HepG2 (cell line): ENCODE results near the gene LMAN2. TPM values are rescaled to one million over a fixed set of nuclear protein-coding genes. Genes with fewer than 3 reads are reported as not detected.

Experiments used
- BATF2 ChIP-seq: sonication (generic); formaldehyde crosslinking; IDR thresholded peaks from 2 replicates; pipeline ENCODE4 v1.8.0; 2022; ENCODE audit warnings: mild to moderate bottlenecking, missing genetic modification reagents, moderate library complexity
- GATAD1 ChIP-seq: IDR thresholded peaks from 2 replicates; pipeline ENCODE4 v1.6.1; 2016; ENCODE audit warnings: missing genetic modification reagents, missing compliant biosample characterization
- MIXL1 ChIP-seq: IDR thresholded peaks from 2 replicates; pipeline ENCODE4 v1.6.1; 2016
- NCOA5 ChIP-seq: sonication (generic); formaldehyde crosslinking; IDR thresholded peaks from 2 replicates; pipeline ENCODE4 v1.4.0; 2020; ENCODE audit warnings: missing genetic modification reagents
- NFYC ChIP-seq: IDR thresholded peaks from 2 replicates; pipeline ENCODE4 v1.6.1; 2016; ENCODE audit warnings: missing genetic modification reagents, missing compliant biosample characterization
- PHF21A ChIP-seq: sonication (generic); formaldehyde crosslinking; IDR thresholded peaks from 2 replicates; pipeline ENCODE4 v1.5.0; 2020; ENCODE audit warnings: mild to moderate bottlenecking, missing genetic modification reagents
- SIN3A ChIP-seq: IDR thresholded peaks from 2 replicates; pipeline ENCODE4 v1.6.1; 2011; ENCODE audit warnings: low read depth, mild to moderate bottlenecking, control low read depth, low read length, borderline replicate concordance
- SOX6 ChIP-seq, 2 experiments: fragments of 450-650 bp in 1 of 2; sonication (generic) in 1 of 2; formaldehyde crosslinking in 1 of 2; IDR thresholded peaks; 2 replicates each; pipeline versions ENCODE4 v1.4.0 to v1.6.1; 2017 to 2020; ENCODE audit warnings: antibody characterized with exemption in 1 of 2, mild to moderate bottlenecking in 1 of 2, missing genetic modification reagents in 1 of 2
- ZFY ChIP-seq: sonication (generic); formaldehyde crosslinking; IDR thresholded peaks from 2 replicates; pipeline ENCODE4 v1.4.0; 2020; ENCODE audit warnings: missing genetic modification reagents
- ZKSCAN1 ChIP-seq: fragments of 150-350 bp; IDR thresholded peaks from 2 replicates; pipeline ENCODE4 v1.6.1; 2014; ENCODE audit warnings: low read length
- ZNF709 ChIP-seq: sonication (generic); formaldehyde crosslinking; IDR thresholded peaks from 2 replicates; pipeline ENCODE4 v1.5.0; 2020; ENCODE audit warnings: mild to moderate bottlenecking, missing genetic modification reagents
- polyA plus RNA-seq, 8 experiments: library from polyadenylated mRNA; depleted of rRNA in 3 of 8; stranded (reverse) in 7 of 8; unstranded in 1 of 8; fragments of >200 nt; fragmentation: Illumina TruSeq in 4 of 8; extraction: Trizol in 4 of 8; gene quantifications; 2 replicates each; pipeline versions ENCODE4 v1.2.1 to v1.2.3, GENCODE V29; 2011 to 2016; ENCODE audit warnings: low read depth in 4 of 8, missing spikeins in 1 of 8, mixed read lengths in 1 of 8; ENCODE audit not compliant: insufficient read depth in 1 of 8
- total RNA-seq, 5 experiments: library from RNA; depleted of rRNA; stranded (reverse); fragments of >200 nt; fragmentation: Illumina TruSeq; extraction: Trizol; gene quantifications; 2 replicates each; pipeline ENCODE4 v1.2.3, GENCODE V29; 2016; ENCODE audit warnings: low read depth in 1 of 5
- TF ChIP-seq, protein P1 (sequence below): sonication (generic); formaldehyde crosslinking; IDR thresholded peaks from 2 replicates; pipeline ENCODE4 v1.4.0; 2020; ENCODE audit warnings: missing genetic modification reagents
- TF ChIP-seq, protein P2 (sequence below): sonication (generic); formaldehyde crosslinking; conservative IDR thresholded peaks from 2 replicates; pipeline ENCODE4 v1.4.0; 2020; ENCODE audit warnings: missing genetic modification reagents
- TF ChIP-seq, protein P3 (sequence below), 2 experiments: fragments of 450-650 bp in 1 of 2; sonication (generic) in 1 of 2; formaldehyde crosslinking in 1 of 2; IDR thresholded peaks; 2 replicates each; pipeline versions ENCODE4 v1.6.1 to v1.8.0; 2016 to 2022; ENCODE audit warnings: antibody characterized with exemption in 1 of 2, mild to moderate bottlenecking in 1 of 2, missing genetic modification reagents in 1 of 2

Gene LMAN2
- total and polyA plus RNA-seq, 2 of the 13 experiments (the other 11 are each of a cell fraction or from before 2014, with no cell fraction given), result 191 to 197 TPM

DNA sequence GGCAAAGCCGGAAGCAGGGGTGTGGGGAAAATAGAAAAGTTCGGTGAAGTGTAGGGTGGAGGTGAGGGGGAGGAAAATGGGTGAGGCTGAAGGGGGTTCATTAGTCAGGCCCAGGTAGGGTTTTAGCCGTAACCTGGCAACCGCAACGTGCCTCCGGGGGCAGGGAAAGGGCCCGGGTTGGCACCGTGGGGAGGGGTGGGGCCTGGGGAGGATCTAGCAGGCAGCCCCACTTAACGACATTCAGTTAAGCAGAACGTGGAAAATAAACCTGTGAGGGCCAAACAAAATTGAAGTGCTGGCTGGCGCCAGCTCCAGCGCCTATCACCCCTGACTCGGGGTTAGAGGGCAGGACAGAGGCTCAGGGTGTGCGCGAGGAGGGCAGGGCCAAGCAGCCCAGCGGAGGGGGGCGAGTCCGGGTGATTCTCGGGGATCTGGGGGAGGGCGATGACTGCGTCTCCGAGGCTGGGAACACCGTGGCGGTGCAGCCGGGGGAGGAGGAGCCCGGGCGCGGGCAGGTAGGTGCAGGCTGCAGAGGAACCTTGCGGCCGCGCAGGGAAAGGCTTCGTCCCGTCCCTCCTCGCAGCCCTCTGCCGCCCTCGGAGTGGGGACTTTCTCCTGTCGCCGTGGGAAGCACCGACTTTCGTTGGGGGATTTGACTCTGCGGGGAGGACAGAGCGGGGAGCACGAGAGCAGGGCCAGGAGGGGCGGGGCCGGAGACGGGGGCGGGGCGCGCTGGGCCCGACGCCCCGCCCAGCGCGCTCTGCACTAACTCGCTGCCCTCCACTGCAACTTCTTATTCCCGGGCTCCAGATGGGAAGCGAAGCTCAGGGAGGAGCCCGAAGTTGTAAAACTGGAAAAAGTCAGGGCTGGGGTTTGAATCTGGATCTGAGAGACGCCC is 11.4 kb upstream of the LMAN2 start (continued):
- no peak for TF ChIP-seq SOX6 (IDR thresholded peaks at IDR 0.05)
- no peak for TF ChIP-seq SOX6 (CRISPR knock-in tag; IDR thresholded peaks at IDR 0.05)
- TF ChIP-seq NFYC (CRISPR knock-in tag), result no peak
- no peak for TF ChIP-seq BATF2 (CRISPR knock-in tag)
- TF ChIP-seq ZKSCAN1, result no peak
- TF ChIP-seq, protein P1, sequence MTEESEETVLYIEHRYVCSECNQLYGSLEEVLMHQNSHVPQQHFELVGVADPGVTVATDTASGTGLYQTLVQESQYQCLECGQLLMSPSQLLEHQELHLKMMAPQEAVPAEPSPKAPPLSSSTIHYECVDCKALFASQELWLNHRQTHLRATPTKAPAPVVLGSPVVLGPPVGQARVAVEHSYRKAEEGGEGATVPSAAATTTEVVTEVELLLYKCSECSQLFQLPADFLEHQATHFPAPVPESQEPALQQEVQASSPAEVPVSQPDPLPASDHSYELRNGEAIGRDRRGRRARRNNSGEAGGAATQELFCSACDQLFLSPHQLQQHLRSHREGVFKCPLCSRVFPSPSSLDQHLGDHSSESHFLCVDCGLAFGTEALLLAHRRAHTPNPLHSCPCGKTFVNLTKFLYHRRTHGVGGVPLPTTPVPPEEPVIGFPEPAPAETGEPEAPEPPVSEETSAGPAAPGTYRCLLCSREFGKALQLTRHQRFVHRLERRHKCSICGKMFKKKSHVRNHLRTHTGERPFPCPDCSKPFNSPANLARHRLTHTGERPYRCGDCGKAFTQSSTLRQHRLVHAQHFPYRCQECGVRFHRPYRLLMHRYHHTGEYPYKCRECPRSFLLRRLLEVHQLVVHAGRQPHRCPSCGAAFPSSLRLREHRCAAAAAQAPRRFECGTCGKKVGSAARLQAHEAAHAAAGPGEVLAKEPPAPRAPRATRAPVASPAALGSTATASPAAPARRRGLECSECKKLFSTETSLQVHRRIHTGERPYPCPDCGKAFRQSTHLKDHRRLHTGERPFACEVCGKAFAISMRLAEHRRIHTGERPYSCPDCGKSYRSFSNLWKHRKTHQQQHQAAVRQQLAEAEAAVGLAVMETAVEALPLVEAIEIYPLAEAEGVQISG, result 0 out of 2 replicates have a peak, but pooled peaks have one; percentile 15
- TF ChIP-seq, protein P2, sequence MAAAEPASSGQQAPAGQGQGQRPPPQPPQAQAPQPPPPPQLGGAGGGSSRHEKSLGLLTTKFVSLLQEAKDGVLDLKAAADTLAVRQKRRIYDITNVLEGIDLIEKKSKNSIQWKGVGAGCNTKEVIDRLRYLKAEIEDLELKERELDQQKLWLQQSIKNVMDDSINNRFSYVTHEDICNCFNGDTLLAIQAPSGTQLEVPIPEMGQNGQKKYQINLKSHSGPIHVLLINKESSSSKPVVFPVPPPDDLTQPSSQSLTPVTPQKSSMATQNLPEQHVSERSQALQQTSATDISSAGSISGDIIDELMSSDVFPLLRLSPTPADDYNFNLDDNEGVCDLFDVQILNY (CRISPR knock-in tag), result no peak
- TF ChIP-seq PHF21A, result no peak
- TF ChIP-seq, protein P3, sequence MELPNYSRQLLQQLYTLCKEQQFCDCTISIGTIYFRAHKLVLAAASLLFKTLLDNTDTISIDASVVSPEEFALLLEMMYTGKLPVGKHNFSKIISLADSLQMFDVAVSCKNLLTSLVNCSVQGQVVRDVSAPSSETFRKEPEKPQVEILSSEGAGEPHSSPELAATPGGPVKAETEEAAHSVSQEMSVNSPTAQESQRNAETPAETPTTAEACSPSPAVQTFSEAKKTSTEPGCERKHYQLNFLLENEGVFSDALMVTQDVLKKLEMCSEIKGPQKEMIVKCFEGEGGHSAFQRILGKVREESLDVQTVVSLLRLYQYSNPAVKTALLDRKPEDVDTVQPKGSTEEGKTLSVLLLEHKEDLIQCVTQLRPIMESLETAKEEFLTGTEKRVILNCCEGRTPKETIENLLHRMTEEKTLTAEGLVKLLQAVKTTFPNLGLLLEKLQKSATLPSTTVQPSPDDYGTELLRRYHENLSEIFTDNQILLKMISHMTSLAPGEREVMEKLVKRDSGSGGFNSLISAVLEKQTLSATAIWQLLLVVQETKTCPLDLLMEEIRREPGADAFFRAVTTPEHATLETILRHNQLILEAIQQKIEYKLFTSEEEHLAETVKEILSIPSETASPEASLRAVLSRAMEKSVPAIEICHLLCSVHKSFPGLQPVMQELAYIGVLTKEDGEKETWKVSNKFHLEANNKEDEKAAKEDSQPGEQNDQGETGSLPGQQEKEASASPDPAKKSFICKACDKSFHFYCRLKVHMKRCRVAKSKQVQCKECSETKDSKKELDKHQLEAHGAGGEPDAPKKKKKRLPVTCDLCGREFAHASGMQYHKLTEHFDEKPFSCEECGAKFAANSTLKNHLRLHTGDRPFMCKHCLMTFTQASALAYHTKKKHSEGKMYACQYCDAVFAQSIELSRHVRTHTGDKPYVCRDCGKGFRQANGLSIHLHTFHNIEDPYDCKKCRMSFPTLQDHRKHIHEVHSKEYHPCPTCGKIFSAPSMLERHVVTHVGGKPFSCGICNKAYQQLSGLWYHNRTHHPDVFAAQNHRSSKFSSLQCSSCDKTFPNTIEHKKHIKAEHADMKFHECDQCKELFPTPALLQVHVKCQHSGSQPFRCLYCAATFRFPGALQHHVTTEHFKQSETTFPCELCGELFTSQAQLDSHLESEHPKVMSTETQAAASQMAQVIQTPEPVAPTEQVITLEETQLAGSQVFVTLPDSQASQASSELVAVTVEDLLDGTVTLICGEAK (IDR thresholded peaks at IDR 0.05), result no peak
- TF ChIP-seq, protein P3 (CRISPR knock-in tag; IDR thresholded peaks at IDR 0.05), result no peak
- TF ChIP-seq MIXL1 (CRISPR knock-in tag), result no peak
- TF ChIP-seq SIN3A, result no peak
- no peak for TF ChIP-seq GATAD1 (CRISPR knock-in tag)
- no peak for TF ChIP-seq ZNF709
- no peak for TF ChIP-seq NCOA5 (CRISPR knock-in tag)
- TF ChIP-seq ZFY (CRISPR knock-in tag), result no peak; the same call in 1 of the 2 replicates
